NCI-H774 (cell line): ENCODE data around the gene PHTF2.
"Not testable (repeated sequence)": the region's sequence is repeated elsewhere in the genome, so short reads cannot be mapped to it uniquely, and the experiment has no call there.

Experiments used
- DNase-seq: peaks from one replicate; lab custom pipeline; 2025; lab: John Stamatoyannopoulos, UW

Gene PHTF2

DNA sequence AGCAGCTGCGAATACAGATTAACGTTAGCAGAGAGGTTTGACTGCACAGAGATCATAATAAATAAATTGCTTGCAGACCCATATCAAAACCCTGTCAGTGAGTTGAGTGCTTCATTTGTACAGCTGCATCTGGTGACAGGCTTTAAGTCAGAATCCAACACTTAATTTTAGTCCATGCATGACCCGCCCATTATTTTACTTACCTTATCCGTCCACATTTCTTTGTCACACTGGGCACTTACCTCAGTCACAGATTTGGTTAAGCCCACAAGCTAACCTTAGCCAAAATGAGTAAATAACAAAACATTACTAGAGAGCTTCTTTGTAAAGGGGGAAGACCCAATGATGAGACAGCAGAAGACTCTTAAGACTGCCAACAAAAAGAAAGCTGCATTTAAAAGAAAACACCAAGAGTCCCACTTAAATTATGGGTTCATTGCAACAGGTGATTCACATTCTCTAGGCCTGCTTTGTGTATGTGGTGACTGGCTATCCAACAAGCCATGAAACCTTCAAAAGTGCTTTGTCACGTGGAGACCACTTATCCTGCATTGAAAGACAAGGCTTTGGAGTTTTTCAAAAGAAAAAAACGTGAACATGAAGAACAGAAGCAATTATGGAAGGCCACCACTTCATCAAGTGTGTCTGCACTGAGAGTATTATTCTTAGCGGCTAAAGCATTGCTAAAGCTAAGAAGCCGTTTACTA lies 32.2 kb downstream of the PHTF2 start:
- DNase-seq = peak; percentile 35

DNA sequence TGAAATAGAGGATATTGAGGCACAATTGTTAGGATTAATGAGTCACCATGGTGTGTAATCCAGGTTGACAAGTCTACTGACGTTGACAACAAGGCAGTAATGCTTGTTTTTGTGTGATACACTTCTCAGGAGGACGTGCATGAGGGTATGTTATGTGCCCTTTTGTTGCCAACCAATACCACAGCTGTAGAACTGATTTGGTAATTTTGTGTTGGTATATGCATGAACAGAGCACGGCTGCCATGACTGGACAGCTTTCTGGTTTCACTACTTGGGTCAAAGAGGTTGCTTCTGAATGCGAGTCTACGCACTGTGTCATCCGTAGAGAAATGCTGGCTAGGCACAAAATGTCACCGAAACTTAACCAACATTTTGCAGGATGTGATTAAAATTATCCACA lies 32.9 kb downstream of the PHTF2 start:
- no peak for DNase-seq

DNA sequence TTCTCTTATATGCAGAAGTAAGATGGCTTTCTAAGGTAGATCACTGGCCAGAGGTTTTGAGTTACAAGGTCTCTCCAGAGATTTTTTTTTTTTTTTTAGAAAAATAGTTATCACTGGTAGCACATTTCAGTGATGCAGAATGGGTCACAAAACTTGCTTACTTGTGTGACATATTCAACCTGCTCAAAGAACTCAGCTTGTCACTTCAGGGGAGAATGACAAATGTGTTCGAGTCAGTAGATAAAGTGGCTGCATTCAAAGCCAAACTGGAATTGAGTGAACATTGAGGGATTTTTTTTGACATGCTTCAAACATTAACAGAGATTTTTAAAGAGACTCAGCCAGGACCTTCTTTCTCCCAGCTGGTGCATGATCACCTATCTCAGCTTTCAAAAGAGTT lies 33.4 kb downstream of the PHTF2 start:
- no peak for DNase-seq

DNA sequence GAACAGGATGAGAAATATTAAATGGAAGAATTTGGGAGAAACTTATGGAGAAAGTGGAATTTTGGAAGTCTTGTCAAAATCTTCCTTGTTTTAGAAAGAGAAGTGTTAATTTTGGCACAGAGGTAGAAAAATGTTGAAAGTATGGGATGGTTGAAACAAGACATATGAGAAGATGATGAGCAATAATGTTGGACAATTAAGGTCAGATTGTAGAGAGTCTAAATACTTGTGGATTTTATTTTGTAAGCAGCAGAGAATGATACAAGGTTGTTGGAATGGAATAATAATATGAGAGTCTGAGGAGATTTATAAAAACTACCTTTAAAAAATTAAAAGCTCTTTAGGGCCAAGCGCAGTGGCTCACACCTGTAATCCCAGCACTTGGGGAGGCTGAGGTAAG lies 34.6 kb downstream of the PHTF2 start:
- DNase-seq = no peak

DNA sequence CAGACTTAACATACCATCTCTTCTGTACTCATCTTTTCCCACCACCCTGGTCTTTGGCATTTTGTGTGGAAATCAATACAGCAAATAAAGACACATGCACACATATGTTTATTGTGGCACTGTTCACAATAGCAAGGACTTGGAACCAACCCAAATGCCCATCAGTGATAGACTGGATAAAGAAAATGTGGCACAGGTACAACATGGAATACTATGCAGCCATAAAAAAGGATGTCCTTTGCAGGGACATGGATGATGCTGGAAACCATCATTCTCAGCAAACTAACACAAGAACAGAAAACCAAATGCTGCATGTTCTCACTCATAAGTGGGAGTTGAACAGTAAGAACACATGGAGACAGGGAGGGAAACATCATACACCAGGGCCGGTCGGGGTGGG lies 37.9 kb downstream of the PHTF2 start:
- not testable (repeated sequence) for DNase-seq

DNA sequence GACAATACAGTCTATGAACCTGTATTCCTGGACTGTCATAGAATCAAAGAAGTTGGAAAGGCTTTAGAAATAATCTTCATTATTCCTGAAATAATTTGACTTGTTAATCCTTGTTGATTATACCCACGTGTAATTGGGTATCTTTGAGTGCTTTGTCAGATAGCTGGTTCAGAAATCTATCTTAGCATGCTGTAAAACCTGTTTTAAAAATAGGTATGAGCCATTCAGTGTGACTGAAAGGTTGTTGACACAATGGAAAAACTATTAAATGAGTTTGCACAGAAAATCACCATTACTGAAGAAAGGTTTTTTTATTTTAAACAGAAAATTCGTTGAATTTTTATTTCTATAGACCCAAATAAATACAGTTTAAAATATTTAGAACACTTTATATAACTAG lies 38.7 kb downstream of the PHTF2 start:
- DNase-seq = peak; percentile 50

DNA sequence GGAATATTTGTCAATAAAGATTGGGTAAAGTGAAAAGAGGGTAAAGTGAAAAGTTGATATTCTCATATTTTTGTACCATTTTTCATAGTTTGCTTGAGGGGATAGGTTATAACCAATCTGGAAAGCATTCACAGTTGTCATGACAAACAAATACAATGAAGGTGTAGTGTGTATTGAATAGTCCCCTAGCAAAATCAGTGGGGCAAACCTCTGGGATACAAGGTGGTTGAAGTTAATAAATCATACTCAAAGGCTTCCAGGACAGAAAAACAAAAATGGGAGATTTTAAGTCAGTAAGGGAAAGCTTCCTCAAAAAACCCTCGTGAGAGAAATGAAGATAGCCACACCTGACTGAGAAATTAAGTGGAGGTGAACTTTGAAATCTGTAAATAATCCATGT lies 39.4 kb downstream of the PHTF2 start:
- DNase-seq = peak; percentile 28

DNA sequence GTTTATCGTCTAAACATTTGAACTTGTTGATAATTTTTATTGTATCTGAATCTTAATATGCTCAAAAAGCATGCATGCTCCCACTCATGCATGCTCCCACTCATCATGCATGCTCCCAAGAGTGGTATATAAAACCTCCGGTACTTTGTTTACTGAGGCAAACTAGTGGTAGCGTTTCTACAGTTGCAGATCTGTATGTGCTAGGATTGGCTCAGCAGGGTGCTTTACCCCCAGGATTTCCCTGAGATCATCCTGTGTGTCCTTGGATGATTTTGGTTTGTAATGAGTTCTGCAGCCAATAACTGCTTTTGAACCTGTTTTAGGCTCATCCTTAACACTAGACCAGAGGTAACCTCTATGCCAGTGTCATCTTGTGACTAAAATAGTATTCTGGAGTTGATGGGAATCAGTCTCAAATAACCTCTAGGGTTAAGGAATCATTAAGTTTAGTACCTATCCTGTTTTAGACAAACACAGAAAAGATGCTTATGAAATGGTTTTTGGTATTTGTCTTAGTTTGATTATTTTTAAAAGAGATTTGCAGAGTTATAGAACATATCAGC lies 40.4 kb downstream of the PHTF2 start:
- no peak for DNase-seq

DNA sequence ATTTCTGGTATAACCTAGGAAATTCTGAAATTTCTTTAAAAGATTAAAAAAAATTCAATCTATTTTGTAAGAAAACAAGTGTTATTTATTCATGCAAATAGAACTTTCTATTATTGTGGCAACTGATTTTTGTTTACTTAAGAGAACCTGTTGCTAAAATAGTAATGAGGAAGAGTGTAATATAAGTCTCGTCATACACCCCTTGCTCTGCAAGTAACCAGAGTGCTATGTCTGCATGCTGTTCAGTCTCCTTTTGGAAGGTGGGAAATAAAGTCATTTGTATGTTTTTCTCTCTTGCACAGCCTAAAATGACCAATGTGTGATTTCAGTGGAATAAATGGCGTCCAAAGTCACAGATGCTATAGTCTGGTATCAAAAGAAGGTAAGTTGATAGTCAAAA lies 41.3 kb downstream of the PHTF2 start:
- DNase-seq = no peak

DNA sequence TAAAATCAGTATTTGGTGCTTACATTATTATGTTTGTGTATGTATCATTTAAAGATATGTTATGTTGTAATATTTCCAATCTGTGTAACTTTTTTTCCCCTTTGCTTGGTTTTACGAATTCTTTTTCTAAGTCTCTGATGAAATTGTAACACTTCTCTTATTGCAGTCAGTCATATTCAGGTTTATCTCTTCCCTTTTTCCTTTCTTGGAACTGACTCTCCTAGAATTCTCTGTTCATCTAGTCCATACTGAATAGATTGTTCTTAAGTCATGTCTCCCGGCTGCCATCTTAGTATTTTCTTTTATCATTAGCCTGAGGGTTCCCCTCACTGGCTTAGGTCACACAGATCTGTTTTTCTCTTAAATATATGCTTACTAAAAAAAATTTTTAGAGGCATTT lies 44.6 kb downstream of the PHTF2 start:
- DNase-seq = no peak

DNA sequence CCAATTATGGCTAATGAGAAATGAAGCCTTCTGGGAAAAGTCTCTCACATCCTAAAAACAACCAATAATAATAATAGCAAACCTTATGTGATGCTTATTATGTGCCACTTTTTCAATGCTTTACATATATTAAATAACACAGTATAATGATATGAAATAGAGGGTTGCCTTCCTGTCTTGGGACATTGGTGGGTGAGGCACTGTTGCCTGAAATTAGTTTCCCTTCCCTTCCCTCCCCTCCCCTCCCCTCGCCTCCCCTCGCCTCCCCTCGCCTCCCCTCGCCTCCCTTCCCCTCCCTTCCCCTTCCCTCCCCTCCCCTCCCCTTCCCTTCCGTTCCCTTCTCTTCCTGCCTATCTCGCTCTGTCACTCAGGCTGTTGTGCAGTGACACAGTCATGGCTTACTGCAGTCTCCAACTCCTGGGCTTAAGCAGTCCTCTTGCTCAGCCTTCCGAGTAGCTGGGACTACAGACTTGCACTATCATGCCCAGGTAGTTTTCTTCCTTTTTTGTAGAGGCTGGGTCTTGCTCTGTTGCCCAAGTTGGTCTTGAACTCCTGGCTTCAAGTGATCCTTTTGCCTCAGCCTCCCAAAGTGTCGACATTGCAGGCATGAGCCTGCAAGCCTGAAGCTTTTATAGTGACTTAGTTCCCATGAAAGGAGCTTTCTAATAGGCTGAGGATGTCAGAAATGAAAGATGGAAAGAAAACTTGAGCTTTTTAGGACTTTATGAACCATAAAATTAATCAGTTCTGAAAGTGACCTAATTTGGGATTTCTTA lies 47.9 kb downstream of the PHTF2 start:
- no peak for DNase-seq

DNA sequence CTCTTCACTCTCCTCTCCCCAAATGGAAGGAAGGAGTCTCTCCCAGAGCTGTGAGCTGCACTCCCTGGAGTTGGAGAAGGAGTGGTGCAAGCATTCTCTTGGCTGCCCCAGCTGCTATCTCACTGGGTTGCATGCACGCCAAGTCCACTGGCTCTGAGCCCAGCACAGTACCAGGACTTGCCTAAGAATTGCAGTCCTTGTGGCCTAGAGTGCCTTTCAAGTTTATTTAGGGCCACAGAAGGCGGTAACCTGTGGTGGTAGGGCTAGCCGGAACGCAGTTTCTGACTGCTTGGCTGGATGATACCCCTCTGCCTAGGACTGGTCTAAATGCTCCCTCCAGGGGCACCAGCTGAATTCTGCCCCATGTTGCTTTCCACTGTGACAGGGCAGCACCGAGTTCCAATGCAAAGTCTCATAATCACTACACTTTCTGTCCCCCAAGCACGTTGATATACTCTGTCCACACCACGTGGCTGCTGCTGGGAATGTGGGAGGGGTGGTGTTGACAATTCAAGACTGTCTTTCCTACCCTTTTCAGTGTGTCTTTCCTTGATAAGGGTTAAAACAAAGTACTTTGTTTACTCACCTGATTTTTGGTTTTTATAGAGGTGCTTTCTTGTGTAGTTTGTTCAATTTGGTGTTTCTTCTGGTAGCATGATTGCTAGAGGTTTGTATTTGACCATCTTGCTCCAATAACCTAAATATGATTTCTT lies 57.0 kb downstream of the PHTF2 start:
- DNase-seq = no peak

DNA sequence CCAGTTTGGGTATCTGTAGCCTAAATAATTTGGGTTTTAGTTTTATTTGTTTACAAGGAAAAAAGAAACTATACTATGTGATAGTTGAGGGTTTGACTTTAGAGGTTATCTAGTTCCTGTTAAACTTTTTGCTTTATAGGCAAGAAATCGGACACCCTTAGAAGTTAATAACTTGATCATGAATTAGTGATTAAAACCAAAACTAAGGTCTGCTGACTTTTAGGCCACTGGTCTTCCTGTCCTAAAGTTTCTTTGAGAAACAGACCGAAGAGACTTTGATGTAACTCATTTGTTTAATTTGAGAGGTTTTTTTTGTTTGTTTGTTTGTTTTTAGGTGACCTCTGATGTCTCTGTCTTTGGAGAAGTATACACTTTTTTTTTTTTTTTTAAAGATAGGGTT lies 59.7 kb downstream of the PHTF2 start:
- DNase-seq = no peak

DNA sequence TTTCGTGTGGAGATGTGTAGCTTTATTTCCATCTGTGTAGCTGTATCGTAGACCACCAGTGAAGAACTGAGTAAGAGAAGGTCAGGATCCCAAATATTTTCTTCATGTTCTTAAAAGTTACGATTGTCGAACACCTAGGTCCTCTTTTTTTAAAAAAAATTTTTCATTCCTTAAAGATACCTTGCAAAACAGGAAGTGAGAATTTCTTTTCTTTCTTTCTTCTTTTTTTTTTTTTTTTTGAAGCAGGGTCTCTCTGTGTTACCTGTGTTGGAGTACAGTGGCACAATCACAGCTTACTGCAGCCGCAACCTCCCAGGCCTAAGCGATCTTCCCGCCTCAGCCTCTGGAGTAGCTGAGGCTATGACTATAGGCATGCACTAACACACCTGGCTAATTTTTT lies 60.8 kb downstream of the PHTF2 start:
- DNase-seq = no peak

DNA sequence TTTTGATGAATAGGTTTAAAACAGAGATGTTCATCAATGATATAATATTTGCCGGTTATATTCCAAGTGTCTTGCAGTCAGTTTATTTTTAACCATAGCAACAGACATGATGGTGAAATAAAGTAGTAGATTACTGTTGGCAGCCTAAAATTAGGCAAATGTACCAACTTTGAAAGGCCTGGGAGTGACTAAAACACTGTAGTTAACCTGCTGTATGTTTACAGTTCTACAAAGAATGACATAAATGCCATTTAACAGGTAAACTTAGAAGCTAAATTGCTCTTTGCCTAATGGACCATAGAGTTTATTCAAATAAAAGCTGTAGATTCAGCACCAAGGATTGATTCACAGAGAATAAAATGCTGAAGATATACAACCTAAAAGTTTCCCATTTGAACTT lies 64.1 kb downstream of the PHTF2 start:
- DNase-seq = peak; percentile 72

DNA sequence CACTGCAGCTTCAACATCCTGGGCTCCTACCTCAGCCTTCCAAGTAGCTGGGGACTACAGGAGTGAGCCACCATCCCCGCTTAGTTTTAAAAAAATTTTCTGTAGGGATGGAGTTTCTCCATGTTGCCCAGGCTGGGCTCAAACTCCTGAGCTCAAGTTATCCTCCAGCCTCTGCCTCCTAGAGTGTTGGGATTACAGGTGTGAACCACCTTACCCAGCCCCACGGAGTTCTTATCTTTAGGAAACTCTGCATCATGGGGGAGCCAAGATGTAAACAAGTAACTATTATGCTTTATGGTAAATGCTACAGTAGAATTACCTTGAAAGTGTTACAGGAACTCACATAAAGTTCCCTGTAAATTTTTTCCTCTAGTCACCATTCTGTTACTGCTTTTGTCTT lies 65.3 kb downstream of the PHTF2 start:
- DNase-seq = no peak

DNA sequence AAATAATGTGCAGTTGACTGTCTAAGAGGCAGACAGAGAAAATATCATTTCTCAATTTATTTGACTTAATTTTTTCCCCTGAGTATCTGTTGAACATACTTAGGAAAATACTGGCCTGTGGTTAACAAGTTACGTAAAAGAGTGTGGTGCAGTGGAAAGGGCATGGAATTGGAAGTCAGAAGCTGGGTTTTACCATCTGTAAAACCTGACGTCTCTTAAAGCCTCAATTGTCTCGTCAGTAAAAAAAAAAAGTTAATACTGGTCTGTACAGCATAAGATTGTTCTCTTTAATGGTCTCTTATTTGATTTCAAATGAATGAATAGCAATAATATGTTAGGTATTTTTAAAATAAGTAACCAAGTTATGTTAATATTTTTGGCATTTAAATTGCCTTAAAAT lies 67.8 kb downstream of the PHTF2 start:
- no peak for DNase-seq

DNA sequence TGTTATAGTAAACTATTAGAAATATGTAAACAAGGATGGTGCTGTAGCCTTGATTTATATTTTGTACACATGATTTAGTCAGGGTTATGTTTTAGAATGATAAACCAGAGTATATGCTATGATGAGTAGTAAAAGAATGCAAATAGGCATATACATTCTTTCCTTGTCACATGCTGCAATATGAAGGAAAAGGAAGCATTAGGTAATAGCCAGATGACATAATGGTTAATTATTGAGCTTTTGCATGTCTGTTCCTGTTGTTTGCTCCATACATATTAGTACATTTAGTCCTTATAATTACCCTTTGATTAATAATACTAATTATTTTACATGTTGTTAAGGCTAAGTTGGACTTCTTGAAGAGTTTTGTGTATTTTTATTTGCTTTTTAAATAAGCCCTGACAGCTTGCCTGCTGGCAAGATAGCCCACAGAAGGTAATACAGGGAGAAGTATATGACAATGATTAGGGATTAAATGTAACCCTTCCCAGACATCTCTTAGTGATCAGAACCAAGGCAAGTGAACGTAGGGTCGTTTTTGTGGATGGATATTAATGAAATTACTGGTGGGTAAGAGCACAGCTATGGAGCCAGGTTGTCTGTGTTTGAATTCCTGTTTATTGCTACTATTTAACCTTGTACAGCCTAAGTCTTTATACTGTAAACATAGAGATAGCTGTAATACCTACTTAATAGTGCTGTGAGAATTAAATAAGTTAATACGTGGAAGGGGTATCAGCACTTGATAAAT lies 68.4 kb downstream of the PHTF2 start:
- DNase-seq = no peak

DNA sequence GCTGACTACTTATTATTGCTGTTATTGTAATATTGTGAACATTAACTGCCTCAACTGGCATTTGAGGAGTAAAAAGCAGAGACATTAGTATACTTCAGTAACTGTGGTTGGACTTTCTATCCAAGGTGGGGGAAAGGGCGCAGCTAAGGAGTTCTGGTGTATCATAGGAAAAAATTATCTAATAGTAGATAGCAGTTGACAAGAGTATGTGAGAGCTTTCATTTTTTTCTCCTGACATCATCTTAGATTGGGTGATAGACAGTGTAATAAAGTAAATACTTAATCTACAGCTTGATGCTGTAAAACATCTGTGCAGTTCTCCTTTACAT lies 68.9 kb downstream of the PHTF2 start:
- no peak for DNase-seq

DNA sequence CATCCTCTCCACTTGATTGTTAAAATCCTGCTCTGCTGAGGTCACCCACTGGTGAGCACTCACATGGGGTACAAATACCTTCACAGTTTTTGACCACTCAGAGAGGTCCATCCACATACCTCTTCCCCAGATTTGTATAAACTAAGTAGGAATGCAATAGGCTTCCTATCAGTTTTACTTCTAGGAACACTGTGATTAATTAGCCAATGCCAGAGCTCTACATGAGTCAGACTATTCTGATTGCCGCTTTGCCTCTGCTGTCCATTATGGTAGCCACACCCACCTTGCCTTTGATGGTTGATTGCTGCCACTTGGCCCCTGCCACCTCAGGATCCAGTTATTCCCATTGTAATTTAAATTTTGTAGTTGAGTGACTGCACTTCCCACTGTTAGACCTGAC lies 73.7 kb downstream of the PHTF2 start:
- DNase-seq = not testable (repeated sequence)

DNA sequence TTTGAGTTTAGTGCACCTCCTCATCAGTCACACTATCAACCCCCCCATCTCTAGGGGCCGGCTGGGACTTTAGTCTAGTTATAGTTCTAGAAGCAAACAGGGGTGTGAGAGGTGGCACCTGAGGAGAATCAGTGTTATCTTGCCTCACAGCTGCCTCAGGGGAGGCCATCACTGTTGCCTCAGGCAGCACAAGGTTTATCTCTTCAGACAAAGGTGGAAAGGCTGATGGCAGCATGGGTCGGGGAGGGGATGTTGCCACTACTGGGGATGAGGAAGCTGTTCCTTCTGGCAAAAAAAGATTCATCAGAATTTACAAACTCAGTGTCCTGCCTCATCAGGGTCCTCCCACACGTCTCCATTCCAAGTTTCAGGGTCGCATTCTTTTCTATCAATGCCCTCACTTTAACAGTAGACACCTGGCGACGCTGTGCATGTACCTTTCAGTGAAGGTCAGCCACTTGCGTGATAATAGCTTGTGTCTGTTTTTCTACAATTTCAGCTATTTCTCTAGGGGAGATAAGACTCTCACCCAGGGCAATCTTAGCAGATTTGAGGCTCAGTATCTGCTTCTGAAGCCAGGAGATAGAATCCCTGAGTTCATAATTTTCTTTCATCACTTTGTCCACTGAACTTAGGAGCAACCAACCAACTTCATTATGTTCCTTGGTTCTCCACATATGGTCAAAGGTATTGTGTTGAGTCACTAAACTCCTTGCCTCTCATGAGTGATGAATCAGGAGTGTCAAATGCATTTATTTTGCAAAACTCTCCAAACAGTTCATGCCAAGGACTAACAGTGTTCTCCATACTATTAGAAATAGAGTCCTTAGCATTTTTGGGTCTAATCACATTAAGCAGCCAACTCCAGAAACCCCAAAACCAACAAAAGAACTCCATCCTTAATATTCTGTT lies 75.1 kb downstream of the PHTF2 start:
- DNase-seq = not testable (repeated sequence)
